D341Med (cell line): ENCODE data around the gene THRB.
"Not testable (repeated sequence)": the region's sequence is repeated elsewhere in the genome, so short reads cannot be mapped to it uniquely, and the experiment has no call there.

Source experiments
- DNase-seq: peaks from one replicate; pipeline ENCODE4 v3.0.0; 2012; ENCODE audit warnings: low spot score

The THRB gene

GRCh38 chr3:24405057-24405456, 89.6 kb downstream of the THRB start:
- no peak for DNase-seq

DNA sequence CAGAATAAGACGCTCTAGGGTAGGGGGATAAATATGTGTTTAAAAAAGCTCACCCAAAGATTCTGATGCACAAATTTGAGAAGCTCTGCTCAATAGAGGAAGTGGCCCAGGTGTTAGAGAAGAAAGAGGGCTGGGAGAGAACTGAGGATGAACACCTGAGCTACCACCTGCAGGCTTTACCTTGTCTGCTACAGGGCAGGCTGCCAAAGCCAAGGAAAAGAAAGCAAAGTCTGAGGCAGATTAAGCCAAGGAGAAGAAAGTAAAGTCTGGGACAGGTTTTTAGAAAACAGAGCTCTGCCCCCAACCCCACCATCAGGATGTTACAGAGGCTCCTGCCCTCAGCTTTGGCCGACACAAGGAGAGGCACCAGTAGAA, 92.9 kb downstream of the THRB start:
- DNase-seq = no peak

DNA sequence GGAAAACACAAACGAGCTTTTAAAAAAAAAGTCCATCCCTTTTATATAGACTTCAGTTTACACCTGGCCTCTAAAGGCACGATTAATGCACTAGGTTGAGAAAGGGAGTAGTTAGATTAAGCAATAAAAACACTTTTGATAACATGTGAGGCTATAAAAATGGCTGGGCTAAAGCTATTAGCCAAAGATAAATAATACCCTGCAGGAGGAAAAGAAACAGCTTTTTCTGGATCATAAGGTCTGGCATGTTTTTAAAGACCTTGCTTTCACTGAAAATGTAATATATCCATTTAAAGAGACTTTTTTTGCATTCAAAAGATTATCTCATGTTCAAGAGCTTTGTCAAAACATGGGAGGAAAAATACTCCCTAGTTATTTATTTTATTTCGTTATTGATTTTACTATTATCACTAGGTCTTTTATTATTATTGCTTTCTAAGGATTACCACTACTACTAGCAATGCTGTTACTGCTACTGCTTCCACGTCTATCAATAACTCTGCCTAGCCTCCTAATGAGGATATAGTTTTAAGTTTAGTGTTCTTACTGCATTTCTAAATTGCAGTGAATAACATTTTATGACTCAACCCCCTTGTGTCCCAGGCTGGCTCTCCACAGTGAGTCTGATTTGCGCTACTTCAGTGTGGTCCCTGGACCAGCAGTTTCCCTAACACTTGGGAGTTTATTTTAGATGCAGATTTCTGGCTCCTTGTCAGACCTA, 93.4 kb downstream of the THRB start:
- no peak for DNase-seq

DNA sequence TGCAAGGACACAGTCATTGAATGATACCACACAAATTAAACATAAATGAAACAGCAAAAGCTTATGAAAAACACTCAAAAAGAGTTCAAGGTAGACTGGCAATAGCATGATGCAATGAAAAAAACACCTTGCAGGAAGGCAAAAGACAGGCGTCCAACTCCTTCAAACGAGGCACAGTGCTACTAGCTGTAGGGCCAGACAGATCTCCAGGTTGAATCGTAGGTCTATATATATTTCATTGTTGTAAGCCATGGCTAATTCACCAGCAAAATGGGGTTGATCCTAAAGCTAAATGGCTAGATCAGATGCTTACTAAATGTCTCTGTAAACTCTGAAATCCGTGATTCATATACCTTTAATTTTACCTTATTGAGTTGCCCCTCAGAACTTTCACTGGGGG, 94.2 kb downstream of the THRB start:
- DNase-seq = no peak

DNA sequence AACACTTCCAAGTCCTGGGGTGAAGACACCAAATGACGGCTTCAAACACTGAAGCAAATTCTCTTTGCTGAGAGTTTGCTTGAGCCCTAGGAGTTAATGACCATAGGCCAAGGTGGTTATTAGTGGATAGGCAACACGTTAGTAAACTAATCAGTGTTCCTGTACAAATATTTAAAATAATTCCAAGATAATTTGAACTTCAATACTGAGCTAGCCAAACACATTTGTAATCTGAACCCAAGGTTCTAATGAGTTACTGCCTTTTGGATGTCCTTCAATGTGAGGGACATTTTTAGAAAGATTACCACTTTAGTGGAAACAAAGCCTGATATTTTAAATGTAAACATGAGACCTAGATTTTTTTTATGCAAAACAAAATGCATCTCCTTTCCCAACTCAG, 94.6 kb downstream of the THRB start:
- DNase-seq = no peak

DNA sequence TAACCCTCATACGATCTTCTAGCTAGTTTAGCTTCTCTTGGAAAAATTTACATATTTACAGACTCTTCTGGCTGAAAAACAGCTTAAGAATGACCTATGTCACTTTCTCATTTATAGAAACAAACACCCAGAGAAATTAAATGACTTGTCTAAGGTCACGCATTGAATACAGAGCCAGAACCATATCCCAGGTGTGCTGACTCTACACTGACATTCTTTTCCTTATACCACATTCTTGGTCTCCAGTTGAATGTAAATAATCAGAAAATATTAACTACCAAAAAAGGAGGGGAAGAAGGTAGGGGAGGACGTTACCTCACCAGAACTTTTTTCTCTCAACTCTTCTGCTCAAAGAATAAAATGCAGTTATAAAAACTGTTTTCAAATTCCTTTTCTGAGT, 95.0 kb downstream of the THRB start:
- DNase-seq = no peak

GRCh38 chr3:24398712-24399111, 95.9 kb downstream of the THRB start:
- not testable (repeated sequence) for DNase-seq

DNA sequence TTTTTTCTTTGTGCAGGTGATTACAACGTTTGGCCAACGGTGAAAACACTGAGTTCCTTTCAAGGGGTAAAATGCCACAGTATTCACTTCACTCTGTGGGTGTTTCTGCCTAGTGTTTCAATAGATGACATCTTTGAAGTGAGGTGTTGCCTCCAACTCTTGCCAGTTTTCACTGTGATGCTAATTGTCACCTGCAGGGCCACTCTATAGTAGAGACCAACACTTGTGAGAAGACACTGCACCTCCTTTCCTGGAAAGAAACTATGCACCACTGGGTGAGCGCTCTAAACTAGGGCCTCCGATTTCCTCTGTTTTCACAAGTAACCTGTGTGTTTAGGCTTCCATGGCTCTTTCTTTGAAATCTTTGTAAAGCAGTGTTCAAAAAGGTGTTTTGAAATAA, 98.3 kb downstream of the THRB start:
- DNase-seq = no peak

DNA sequence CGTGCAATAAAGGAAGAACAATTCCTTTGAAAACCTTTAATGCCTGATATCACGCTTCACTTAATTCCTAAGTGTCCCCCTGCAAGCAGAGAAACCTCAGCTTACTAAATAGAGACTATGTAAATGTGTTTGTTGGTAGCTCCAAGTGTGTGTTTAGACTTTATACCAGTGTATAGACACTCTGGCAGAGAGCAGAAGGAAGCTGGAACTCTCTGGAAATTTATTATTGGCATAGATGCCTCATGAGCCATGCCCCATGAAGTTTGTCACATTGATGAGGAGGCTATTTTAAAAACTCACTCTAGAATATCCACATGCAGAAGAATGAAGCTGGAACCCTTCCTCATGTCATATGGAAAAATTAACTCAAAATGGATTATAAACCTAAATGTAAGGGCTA, 99.9 kb downstream of the THRB start:
- DNase-seq = no peak

- DNase-seq = no peak
Measured at GRCh38 chr3:24393316-24393715, 101.3 kb downstream of the THRB start.

DNA sequence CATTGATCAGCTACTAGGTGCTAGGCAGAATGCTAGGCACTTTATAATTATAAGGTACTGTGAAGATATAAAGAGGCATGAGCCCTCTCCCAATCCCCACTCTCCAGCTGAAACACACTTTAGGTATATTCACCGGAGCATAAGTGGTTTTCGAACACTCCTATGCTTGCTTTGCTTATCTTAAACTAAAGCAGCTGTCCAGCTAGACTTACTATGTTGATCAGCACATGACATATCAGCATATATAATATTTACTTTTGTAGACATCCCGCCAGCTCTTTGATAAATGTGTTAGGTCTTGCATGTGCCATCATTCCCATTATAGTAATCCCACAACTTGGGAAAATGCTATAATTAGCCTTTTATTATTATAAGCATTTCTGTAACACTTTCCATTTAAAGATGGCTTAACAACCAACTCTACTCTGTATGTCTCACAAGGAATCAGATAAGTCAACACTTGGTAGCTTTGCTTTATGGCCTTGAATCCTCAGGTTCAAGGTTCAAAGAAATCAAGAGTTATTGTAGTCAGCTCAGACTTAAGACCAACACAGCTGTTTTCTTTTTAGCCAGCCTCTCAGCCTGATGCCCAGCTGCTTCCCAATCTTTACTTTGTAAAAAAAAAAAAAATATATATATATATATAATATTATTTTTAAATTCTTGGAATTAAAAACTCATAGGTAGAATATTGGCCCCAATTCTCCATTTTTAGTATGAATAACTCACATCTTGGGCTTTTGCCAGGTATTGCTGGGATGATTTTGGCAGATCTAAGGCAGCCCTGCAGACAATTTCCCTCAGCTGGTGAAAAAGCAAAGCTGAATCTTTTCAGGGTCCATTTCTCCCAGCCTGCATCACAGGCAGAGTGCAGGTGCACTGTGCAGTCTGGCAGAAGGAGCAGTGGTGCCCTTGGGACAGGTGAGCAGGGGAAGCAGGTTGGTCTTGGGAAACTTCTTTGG, 104.2 kb downstream of the THRB start:
- DNase-seq = no peak

DNA sequence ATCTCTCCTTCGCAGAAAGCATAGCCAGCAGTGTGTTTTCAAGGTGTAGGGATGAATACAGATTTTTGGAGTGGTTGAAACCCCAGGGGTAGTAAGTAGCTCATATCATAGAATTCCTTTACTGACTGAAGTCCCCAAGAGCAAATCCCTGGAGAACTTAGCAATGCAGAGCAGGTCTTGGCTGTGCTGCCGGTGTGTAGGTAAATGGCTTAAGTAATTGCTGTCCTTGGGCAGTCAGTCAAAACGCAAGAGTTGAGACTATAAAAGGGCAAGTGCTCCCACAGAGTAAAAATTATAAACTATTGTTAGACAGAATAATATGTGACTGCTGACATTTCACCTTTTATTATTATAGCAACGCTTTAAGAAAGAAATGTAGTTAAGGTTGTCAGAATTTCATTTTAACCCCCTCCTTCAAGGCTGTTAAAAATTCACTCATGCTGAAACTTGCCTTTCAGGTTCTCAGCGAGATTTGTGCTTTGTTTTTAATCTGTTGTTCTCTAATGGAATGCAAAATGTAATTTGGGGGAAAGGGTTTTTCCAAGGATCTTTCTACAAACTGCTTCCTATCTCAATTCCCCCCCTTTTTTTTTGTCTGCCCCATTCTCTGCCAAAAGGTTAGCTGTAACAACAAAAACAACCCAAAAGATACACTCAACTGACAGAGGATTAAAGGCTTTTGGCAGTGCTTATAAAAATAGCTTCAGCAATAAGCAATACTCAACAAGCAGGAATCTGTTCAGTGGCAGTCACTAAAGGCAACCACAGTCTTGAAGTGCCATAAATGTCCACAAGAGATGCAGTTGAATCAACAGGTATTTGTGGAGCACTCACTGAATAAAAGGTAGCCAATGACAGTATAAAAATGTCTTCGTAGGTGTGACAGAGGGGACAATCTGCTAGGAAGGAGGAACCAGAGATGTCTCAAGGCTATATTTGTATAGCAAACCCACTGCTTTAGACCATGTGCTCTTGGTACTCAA, 105.3 kb downstream of the THRB start:
- DNase-seq = no peak

DNA sequence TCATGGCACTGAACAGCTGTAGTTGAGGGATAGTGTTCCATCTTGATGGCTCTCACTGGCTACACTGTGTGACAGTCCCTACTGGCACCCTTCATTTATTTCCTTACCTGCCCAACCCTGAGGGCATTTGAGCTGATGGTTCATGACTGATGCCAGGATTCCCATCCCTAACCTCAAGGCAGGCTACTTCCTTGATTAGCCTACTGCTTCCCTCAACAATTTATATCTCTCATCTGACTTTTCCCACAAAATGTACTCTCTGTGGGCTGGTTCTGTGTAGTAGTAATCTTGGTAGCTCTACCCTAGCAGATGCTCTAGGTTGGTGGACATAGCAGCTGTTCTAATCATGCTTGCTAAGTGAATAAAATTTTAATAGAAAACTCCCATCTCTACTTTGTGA, 106.0 kb downstream of the THRB start:
- DNase-seq = no peak

DNA sequence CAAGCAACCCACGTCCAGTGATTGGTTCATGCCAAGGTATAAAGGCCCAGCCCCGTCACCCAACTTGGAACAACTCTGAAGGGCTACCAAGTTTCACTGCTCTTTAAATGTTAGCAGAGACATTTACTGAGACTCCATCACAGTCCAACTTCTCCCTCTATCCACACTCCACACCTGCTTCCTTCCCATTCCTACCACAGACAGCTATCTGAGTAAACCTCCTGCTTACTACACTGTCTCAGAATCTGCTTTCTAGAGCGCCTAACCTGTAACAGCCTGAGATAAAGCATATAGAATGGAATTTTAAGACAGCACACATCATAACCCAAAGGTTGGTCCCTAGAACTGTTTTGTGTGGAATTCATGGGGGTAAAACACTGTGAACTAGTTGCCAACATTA, 106.5 kb downstream of the THRB start:
- no peak for DNase-seq

GRCh38 chr3:24387493-24387892, 107.2 kb downstream of the THRB start:
- no peak for DNase-seq

DNA sequence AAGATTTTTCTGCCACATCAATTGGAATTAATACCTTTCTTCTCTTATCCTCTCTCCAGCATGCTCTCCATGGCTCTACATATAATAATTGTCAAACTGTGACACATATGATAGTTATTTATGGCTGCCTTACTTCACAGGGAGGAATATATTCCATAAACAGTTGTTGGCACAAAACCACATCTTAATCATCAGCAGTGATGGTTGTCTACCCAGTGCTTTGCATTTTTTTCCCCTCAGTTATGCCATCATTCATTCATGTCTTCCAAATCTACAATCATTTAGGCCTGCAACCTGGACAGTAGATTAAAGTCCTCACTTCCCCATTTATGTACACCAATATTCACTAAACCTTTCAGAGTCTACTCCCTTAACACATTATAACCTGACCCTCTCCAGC, 107.7 kb downstream of the THRB start:
- DNase-seq = no peak

DNA sequence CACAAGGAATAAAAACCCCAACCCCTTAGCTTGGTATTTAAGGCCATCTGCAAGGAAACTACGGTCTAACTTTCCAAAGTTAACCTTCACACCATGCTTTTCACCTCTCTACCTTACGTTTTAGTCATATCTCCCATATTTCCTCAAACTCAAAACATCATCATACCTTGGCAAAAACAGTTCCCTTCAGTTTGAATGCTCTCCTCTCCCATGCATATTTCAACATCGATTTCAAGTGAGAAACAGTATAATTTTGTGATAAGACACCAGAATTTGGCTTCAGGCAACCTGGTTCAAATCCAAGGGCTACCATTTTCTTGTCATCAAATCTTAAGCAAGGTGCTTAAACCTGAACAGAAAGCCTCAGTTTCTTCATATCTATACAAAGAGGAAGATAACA, 108.2 kb downstream of the THRB start:
- DNase-seq = no peak

DNA sequence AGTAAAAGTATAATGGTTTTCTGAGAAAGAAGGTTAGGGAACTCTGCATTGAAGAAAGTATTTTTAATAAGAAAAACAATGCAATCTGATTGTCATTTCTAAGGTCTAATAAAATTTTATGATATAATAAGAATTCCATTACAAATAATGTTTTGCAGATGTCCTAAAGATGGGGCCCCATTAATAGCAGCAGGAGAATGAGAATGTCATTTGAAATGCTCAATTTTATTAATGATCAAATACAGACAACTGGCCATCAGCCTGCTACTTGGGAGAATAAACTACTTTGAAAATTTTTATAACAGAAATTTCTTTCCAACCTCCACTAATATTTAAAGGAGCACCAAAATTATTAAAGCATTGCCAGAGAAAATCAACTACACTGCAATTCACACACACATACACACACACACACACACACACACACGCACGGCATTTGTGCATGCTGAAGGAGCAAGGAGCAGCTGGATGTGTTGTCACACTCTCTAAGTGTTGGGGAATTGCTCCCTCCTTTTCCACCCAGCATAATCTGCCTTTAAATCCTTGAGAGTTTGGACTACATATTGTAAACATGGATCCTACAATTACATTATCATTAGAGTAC, 109.5 kb downstream of the THRB start:
- DNase-seq = no peak

- no peak for DNase-seq
Measured at GRCh38 chr3:24382647-24383046, 112.0 kb downstream of the THRB start.

- no peak for DNase-seq
Measured at GRCh38 chr3:24379936-24380335, 114.7 kb downstream of the THRB start.

DNA sequence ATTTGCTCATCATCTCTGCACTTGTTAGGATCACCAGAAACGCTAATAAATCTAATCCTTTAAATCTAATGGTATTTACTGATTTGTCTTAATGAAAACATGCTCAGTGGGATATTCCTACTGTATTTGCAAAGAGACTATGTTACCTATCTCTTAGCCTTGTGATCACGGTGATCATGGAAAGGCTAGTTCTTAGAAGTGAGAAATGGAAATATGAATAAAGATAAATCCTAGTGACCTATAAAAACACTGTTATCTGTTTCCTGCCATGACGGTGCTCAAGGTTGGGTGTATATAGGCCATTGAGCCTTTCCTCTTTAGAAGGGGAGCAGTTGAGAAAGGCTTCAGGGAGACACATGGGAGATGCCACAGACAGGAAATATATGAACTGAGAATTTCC, 116.3 kb downstream of the THRB start:
- DNase-seq = no peak
